Measurements from ENCODE around the gene ENTREP3.
"Not testable (repeated sequence)": the region's sequence is repeated elsewhere in the genome, so short reads cannot be mapped to it uniquely, and the experiment has no call there.

Gene ENTREP3

DNA sequence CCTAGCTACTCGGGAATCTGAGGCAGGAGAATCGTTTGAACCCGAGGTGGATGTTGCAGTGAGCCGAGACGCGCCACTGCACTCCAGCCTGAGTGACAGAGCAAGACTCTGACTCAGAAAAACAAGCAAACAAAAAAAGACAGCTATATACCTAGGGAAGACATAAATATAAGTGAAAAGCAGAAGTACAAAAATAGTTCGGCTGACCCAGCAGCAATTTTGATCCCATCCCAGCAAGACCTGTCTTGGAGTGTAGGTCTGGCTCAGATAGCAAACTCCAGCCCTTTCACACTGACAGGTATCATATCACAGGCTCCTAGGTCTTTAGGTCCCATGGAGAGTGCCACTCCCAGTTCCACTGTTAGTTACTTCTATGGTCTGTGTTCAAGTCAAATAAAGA lies 32.2 kb downstream of the ENTREP3 start:
- DNase-seq (ENCODE audit: low read depth in 2 of 2), result no peak

DNA sequence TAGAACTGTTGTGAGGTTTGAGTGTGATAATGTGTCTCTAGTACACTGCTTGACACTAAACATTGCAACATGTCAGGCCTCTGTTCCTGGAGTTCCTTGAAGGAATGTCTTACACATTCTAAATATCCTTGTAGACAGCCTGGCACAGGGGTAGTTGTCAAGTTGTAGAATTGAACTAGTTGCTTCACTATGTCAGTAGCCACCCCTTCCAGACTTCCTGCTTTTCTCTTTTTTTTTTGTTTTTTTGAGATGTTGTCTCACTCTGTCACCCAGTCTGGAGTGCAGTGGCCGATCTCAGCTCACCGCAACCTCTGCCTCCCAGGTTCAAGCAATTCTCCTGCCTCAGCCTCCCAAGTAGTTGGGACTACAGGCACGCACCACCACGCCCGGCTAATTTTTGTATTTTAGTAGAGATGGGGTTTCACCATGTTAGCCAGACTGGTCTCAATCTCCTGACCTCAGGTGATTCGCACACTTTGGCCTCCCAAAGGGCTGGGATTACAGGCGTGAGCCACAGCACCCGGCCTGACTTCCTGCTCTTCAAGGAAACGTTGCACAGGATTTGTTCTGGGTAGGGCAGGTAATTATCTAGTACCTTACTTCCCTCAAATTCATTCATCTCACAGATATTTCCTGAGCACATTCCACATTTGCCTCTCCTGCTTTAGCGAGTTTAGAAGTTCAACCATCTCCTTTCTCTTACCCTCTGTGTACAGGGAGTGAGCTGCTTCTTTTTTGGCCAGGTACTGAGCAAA lies 34.9 kb downstream of the ENTREP3 start:
- DNase-seq (ENCODE audit: low read depth in 2 of 2), result not testable (repeated sequence)

GRCh38 chr1:155219592-155220031 lies 35.7 kb downstream of the ENTREP3 start:
- DNase-seq (ENCODE audit: low read depth in 2 of 2), result no peak

GRCh38 chr1:155218854-155219591 lies 36.3 kb downstream of the ENTREP3 start:
- no peak for DNase-seq (ENCODE audit: low read depth in 2 of 2)

DNA sequence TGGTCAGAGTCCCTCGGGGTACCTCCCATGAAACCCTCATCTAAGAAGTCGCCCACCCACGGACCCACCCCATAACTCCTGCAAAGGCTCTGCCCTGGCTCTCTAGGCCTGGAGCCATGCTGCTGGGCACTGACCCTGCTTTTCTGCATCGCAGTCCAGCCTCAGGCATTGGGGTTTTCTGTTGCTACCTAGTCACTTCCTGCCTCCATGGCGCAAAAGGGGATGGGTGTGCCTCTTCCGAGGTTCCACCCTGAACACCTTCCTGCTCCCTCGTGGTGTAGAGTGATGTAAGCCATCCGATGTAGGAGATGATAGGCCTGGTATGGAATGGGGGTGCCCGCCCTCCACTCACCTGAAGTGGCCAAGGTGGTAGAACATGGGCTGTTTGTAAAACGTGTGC lies 40.6 kb downstream of the ENTREP3 start:
- not testable (repeated sequence) for DNase-seq (ENCODE audit: low read depth in 2 of 2)

DNA sequence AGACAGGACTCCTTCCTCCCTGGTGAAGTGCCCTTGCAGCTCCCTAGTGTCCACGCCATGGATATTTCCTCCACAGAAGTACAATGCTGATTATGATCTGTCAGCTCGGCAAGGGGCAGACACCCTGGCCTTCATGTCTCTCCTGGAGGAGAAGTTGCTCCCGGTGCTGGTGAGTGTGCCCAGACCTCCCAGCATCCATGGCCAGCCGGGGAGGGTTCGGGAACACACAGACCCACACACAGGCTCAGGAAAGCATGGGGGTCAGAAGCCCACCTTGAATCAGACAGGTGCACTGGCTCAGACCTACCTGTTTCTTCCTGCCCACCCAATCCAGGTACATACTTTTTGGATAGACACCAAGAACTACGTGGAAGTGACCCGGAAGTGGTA lies 43.2 kb downstream of the ENTREP3 start:
- DNase-seq (ENCODE audit: low read depth in 2 of 2), result not testable (repeated sequence)

DNA sequence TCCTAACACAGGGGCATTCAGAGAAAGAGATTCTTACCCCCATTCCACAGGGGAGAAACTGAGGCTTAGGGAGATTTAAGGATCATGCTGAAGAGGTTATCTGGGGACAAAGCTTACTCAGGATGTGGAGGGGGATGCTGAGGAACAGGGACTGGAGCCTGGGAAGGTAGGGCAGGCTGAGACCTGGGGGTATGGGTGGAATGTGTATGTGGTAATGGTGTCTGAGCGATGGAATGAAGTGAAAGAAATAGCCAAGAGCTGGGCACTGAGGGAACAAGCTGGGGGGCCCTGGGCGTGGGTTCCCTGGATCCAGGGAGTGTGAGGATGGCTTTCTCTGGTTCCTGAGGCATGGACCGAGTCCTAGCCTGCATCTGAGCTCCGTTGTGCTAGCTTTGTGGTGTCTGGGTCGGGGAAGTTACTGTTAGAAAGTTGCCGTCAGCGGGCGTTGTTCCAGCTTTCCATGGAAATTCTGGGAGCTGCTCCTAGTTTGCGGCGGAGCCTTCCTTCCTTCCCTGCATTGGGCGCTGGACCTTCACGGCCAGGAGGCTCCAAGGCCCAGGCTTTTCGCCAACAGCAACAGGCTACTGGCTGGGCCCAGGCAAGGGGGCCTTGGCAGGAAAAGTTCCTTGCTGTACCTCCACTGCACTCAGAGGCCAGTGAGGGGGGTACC lies 43.8 kb downstream of the ENTREP3 start:
- not testable (repeated sequence) for DNase-seq (ENCODE audit: low read depth in 2 of 2)

GRCh38 chr1:155210314-155211104 lies 44.8 kb downstream of the ENTREP3 start:
- no peak for DNase-seq (ENCODE audit: low read depth in 2 of 2)

DNA sequence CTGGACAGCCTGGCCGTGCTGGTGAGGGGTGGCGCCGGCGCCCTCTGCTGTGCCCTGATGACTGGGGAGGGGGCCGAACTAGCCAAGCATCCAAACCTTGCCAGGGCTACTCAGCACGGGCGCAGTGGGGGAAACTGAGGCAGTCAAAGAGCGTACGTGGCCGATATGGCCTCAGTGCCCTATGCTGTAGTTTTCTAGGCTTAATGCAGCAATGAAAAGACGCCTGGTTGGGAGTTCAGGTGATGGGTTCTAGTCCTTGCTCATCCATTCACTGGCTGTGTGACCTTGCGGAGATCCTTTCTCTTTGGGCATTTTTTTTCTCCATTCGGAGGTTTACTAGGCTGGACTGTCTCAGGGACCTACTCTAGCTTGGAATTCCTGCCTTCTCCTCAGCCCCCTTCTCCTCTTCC lies 46.0 kb downstream of the ENTREP3 start:
- no peak for DNase-seq (ENCODE audit: low read depth in 2 of 2)

DNA sequence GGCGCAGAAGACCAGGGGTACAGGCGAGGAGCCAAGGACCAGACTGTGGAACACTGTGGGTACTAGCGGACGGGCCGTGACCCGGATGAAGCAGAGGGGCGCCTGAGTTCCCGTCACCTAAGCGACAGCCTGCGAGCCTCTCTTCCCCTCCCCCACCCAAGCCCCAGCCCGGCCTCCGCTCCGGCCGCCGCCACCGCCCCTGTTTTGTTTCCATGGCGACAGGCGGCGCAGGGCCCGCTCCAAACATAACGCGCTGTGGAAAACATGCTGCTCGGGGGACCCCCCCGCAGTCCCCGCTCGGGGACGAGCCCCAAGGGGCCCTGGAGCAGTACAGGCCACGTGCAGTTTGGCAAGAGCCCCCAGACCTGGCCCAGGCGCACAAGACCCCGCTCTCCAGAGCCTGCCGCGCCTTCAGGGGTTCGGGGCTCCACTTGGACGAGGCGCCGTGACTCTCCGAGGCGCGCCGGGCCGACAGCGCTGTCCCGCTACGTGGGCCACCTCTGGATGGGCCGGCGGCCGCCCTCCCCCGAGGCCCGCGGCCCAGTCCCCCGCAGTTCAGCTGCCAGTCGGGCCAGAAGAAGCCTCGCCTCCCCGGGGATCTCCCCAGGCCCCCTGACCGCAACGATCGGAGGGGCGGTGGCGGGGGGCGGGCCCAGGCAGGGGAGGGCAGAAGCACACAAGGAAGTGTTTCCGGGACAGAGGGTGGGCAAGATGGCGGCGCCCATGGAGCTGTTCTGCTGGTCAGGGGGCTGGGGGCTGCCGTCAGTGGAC lies 46.6 kb downstream of the ENTREP3 start, which contains the start of gene MTX1:
Gene MTX1, plus strand, starts transcription at position 155 of the 771 bp plus-strand sequence. Its CDS starts 110 bp downstream, at position 265.
- DNase-seq (ENCODE audit: low read depth in 2 of 2), result peak; percentile 79 to 82

DNA sequence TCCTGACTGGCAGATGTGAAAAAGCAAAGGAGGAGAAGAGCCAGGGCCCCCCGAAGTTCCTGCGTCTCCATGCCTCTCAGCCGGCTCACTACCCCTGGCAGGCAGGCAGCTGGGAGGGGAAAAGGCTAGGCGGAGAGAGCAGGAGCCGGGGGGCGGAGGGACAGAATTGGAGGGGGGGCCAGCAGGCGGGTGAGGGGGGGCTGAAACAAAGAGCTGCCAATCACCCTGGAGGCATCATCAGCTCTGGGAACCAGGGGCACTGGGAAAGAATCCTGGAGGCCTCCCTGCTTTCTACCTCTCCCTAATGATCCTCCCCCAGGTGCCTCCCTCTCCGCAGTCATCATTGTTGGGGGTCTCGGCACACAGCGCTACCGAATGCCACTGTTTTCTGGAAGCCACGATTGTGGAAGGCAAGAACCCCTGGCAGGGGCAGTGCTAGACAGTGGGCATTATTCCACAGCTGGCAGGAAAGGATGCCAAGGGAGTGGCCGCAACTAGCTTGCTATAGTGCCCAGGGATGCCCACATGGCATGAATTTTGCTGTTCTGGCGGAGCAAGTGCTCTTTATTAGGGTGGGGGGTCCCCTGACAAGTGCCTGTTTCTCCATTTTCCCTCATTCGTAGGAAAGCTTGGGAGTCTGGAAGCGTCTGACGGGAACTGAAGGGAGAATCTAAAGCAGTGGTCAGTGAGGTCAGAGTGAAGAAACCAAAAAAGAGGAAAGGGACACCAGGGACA lies 47.3 kb downstream of the ENTREP3 start, which contains the start of gene THBS3:
Gene THBS3, minus strand, starts transcription at position 92 of the 735 bp plus-strand sequence. Its CDS starts 21 bp downstream, at position 71.
- DNase-seq (ENCODE audit: low read depth in 2 of 2), result no peak

DNA sequence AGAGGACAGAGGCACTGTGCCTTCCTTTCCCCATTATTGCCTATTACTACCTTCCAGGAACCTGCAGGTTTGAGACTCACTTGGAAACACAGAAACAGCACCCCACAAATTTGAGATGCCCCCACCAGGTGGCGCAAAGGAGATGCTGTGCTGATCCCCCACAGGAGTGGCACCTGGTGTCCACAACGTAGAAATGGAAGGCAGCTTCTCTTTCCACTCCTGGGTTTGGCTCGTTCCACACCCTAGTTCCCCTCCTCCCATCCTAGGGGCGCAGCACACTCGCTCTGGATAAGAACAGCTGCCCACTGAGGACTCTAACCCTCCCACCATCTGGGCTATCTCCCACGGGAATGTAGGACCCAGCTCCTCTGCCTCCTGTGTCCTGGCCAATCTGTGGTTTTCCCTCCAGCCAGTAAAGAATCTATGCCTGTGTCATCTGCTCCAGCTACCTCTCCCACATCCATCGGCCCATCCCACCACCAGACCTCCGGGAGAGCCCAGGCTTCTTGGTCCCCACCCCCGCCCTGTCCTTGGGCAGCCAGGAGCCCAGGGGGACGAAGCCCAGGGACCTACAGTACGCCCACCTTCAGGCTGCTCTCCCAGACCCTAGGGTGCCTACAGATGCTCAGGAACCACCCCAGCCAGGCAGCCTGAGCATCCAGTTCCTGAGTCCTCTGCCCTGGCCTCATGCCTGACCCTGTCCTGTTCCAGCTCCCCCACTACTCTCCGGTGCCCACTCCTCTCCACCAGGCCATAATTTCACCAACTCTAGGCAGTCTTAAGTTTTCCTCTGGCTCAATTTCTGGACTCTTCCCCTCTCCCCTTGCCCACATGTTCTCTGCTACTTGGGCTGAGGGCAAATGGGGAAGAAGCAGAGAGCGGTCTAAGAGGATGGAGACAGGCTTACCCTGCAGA lies 48.1 kb downstream of the ENTREP3 start:
- peak; percentile 67 to 77 for DNase-seq (ENCODE audit: low read depth in 2 of 2)

DNA sequence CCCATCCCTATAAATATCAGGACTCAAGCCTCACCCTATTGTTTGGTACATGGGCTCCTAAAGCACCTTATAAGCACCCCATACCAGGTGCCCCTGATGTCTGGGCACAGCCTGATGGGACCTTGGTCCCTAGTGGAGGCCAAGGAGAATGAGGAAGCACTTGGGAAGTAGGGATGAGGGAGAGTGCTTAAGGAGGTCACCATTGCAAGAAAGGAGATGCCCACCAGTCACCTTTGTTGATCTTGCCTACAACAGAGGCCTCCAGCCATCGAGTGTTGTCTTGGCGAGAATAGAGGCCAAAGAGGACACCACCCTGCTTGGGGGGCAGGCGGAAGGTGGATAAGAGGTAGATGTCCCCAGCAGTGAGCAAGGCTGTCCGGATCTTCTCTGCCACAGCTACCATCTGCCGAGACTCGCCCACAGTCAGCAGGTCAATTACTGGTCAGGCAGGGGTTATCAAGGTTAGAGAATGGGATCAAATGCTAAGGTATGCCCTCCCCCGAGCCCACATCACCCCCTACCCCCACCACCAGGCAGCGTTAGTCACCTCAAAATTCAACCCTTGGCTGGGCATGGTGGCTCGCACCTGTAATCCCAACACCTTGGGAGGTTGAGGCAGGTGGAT lies 49.2 kb downstream of the ENTREP3 start:
- DNase-seq (ENCODE audit: low read depth in 2 of 2), result no peak

DNA sequence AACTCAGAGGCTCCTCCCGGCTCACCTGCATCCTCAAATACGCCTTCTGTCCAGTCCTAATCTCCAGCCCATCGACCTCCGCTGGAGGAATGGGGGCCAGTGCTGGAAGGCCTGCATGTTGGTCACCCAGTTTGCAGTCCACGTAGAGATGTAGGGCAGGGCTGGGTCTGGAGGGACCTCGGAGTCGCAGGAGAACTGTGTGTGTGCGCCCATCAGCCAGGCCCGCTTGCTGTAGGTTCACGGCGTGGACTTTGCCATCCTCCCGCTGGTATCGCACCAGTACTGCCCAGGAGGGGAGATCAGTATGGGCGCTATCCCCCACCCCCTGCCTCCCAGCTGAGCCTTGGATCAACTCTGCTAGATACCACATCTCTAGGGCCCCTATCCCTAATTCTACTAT lies 50.2 kb downstream of the ENTREP3 start:
- no peak for DNase-seq (ENCODE audit: low read depth in 2 of 2)

GRCh38 chr1:155202731-155203515 lies 52.4 kb downstream of the ENTREP3 start:
- no peak for DNase-seq (ENCODE audit: low read depth in 2 of 2)

GRCh38 chr1:155202198-155202597 lies 53.1 kb downstream of the ENTREP3 start:
- DNase-seq (ENCODE audit: low read depth in 2 of 2), result no peak

DNA sequence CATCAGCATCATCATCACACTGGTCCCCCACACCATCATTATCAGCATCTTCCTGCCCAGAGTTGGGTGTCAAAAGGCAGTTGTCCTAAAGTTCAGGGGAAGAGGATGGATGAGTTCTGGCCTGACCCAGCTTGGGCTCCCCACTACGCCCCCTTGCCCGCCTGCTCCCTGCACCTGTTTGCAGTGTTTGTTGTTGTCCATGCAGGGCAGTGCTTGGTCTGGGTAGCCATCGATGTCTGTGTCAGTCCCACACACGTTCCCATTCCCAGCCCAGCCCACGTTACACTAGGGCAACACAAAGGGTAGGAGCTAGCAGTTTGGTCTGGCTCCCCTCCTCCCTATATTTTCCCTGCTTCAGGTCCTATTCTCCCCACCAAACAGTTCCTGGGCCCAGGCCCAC lies 54.4 kb downstream of the ENTREP3 start:
- DNase-seq (ENCODE audit: low read depth in 2 of 2), result no peak

DNA sequence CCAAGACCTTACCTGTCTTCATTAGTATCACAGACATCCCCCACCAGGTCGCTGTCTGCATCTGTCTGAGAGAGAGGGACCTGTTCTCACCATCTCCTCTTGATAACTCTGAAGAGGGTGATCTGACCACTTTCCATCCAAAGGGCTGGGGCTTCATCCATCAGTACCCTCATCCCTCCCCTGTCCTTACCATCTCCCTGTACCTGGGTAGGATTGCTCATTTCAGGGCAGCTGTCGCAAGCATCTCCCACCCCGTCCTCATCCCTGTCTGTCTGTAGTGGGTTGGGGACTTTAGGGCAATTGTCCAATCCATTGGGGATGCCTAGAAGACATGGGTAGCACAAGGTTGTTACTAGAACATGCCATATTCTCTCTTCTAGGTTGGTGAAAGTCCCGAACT lies 55.5 kb downstream of the ENTREP3 start:
- DNase-seq (ENCODE audit: low read depth in 2 of 2), result no peak

Data from stimulated activated CD8-positive, alpha-beta memory T cell treated with anti-CD3 and anti-CD28 coated beads, Interleukin-15, amount 100 ng/mL, for 4 hours (primary cell).